GM23248 (cell line): ENCODE data around the gene YES1. TPM values are rescaled to one million over a fixed set of nuclear protein-coding genes. Genes with fewer than 3 reads are reported as not detected.
"Not testable (repeated sequence)": the region's sequence is repeated elsewhere in the genome, so short reads cannot be mapped to it uniquely, and the experiment has no call there.

ENCODE experiments used
- DNase-seq: peaks from one replicate; pipeline ENCODE4 v3.0.0-alpha.2; 2015
- H2AFZ ChIP-seq: fragments of 200-600 bp; sonication (generic); 2 replicates; pipeline ENCODE4 v1.6.1; 2016; ENCODE audit warnings: antibody characterized with exemption
- H3F3A ChIP-seq: fragments of 200-600 bp; sonication (generic); 2 replicates; pipeline ENCODE4 v1.6.1; 2016; ENCODE audit warnings: mild to moderate bottlenecking, antibody characterized with exemption, mixed run types; ENCODE audit not compliant: insufficient read depth
- H3K27ac ChIP-seq: fragments of 200-600 bp; sonication (generic); 2 replicates; pipeline ENCODE4 v1.5.1; 2016; ENCODE audit warnings: mild to moderate bottlenecking
- H3K27me3 ChIP-seq: fragments of 200-600 bp; sonication (generic); replicated peaks from 2 replicates; pipeline ENCODE4 v1.6.1; 2016; ENCODE audit warnings: mild to moderate bottlenecking; ENCODE audit not compliant: insufficient read depth
- H3K36me3 ChIP-seq: fragments of 200-600 bp; sonication (generic); 2 replicates; pipeline ENCODE4 v1.6.1; 2016; ENCODE audit warnings: low read depth, mild to moderate bottlenecking
- H3K4me1 ChIP-seq: fragments of 200-600 bp; sonication (generic); 2 replicates; pipeline ENCODE4 v1.6.1; 2016; ENCODE audit warnings: mild to moderate bottlenecking; ENCODE audit not compliant: insufficient read depth
- H3K4me2 ChIP-seq: fragments of 200-600 bp; sonication (generic); one replicate; pipeline ENCODE4 v1.6.1; 2016; ENCODE audit warnings: mild to moderate bottlenecking; ENCODE audit not compliant: unreplicated experiment
- H3K4me3 ChIP-seq: fragments of 200-600 bp; sonication (generic); 2 replicates; pipeline ENCODE4 v1.5.1; 2016; ENCODE audit warnings: mild to moderate bottlenecking
- H3K79me2 ChIP-seq: fragments of 200-600 bp; sonication (generic); 2 replicates; pipeline ENCODE4 v1.6.1; 2016; ENCODE audit warnings: mild to moderate bottlenecking; ENCODE audit not compliant: insufficient read depth
- H3K9ac ChIP-seq: fragments of 200-600 bp; sonication (generic); 2 replicates; pipeline ENCODE4 v1.6.1; 2016; ENCODE audit warnings: mild to moderate bottlenecking
- H3K9me2 ChIP-seq: fragments of 200-600 bp; sonication (generic); 2 replicates; pipeline ENCODE4 v1.6.1; 2016; ENCODE audit warnings: mixed run types, mild to moderate bottlenecking, moderate library complexity; ENCODE audit not compliant: insufficient read depth
- H3K9me3 ChIP-seq: fragments of 200-600 bp; sonication (generic); one replicate; pipeline ENCODE4 v1.6.1; 2017; ENCODE audit warnings: low read depth
- H4K20me1 ChIP-seq: fragments of 200-600 bp; sonication (generic); 2 replicates; pipeline ENCODE4 v1.6.0; 2016; ENCODE audit not compliant: insufficient read depth
- EZH2 ChIP-seq: fragments of 200-600 bp; sonication (generic); IDR thresholded peaks from 2 replicates; pipeline ENCODE4 v1.6.1; 2018; ENCODE audit warnings: antibody characterized with exemption, mild to moderate bottlenecking; ENCODE audit not compliant: insufficient read depth, poor library complexity, severe bottlenecking
- EZH2phosphoT487 ChIP-seq: fragments of 200-600 bp; sonication (generic); IDR thresholded peaks from 2 replicates; pipeline ENCODE4 v1.6.1; 2018; ENCODE audit warnings: antibody characterized with exemption, moderate library complexity, mild to moderate bottlenecking, low read depth; ENCODE audit not compliant: insufficient read depth
- WGBS, 2 experiments: methylation state at CpG; one replicate each; pipeline ENCODE4 v1.1.6; 2015 to 2017; ENCODE audit warnings: low lambda C conversion rate in 2 of 2, low coverage in 1 of 2; ENCODE audit errors: missing lambda C conversion rate in 2 of 2; 5-methylcytosine and 5-hydroxymethylcytosine counted together
- in situ Hi-C: fragments of 300-500 bp; cut with MboI; formaldehyde crosslinking; loops from 2 replicates; pipeline ENCODE4 v1.15.0; 2020
- polyA plus RNA-seq: library from polyadenylated mRNA; unstranded; fragments of >200 nt; fragmentation: Nextera tagmentation; extraction: Ambion mirVana; gene quantifications from 2 replicates; pipeline ENCODE4 v1.2.1, GENCODE V29; 2016
- total RNA-seq: library from RNA; depleted of rRNA; stranded (reverse); fragments of >200 nt; shearing (Covaris generic); gene quantifications from 2 replicates; pipeline ENCODE4 v1.2.3, GENCODE V29; 2014

The YES1 gene
- total and polyA plus RNA-seq, 2 experiments from 2014 or later, result 23.6 to 89.9 TPM

- H3K27ac ChIP-seq, result no peak overlapping the region
- H3K9me2 ChIP-seq, result no peaks in the 10 kb centered on the region
- no peak for DNase-seq
- H4K20me1 ChIP-seq, result no peaks in the 10 kb centered on the region
- H3K36me3 ChIP-seq, result no peaks in the 10 kb centered on the region
- no peaks in the 10 kb centered on the region for H3K79me2 ChIP-seq
- no peaks in the 10 kb centered on the region for H3K9me3 ChIP-seq
- no peak overlapping the region for H3K9ac ChIP-seq
- H3K4me1 ChIP-seq, result no peaks in the 10 kb centered on the region
- no peak overlapping the region for H3K4me3 ChIP-seq
- TF ChIP-seq EZH2phosphoT487 (no peak), EZH2 (no peak)
- H2AFZ ChIP-seq, result no peak overlapping the region
- no peaks in the 10 kb centered on the region for H3F3A ChIP-seq
- H3K4me2 ChIP-seq, result no peak overlapping the region
- in situ Hi-C loops, result no loop called here
- H3K27me3 ChIP-seq, result no peaks in the 10 kb centered on the region
Observed at GRCh38 chr18:682833-683232, 129.2 kb downstream of the YES1 start.

- H3F3A ChIP-seq, H3K4me1 ChIP-seq, H3K36me3 ChIP-seq, H3K9ac ChIP-seq, H4K20me1 ChIP-seq, H3K4me3 ChIP-seq, H2AFZ ChIP-seq, H3K9me2 ChIP-seq, H3K27me3 ChIP-seq, H3K27ac ChIP-seq, H3K79me2 ChIP-seq, DNase-seq, H3K4me2 ChIP-seq, H3K9me3 ChIP-seq, in situ Hi-C loops: not testable (repeated sequence)
- 97 to 100% methylated on average over 9 of the region's 9 CpGs for WGBS, 2 experiments
Observed at GRCh38 chr18:682416-682815, 129.6 kb downstream of the YES1 start.

GRCh38 chr18:681985-682384, 130.1 kb downstream of the YES1 start:
- H3K9ac ChIP-seq, result no peak overlapping the region
- 97 to 99% methylated on average over 5 of the region's 5 CpGs for WGBS, 2 experiments
- in situ Hi-C loops, result no loop called here

GRCh38 chr18:680392-680791, 131.7 kb downstream of the YES1 start:
- no peak overlapping the region for H3K27ac ChIP-seq
- no peaks in the 10 kb centered on the region for H4K20me1 ChIP-seq
- H3K27me3 ChIP-seq, result no peaks in the 10 kb centered on the region
- 89 to 97% methylated on average over 3 to 4 of the region's 4 CpGs for WGBS, 2 experiments
- H2AFZ ChIP-seq, result no peak overlapping the region
- no peaks in the 10 kb centered on the region for H3F3A ChIP-seq
- DNase-seq, result no peak
- H3K9me2 ChIP-seq, result no peaks in the 10 kb centered on the region
- no peaks in the 10 kb centered on the region for H3K4me1 ChIP-seq
- no peaks in the 10 kb centered on the region for H3K9me3 ChIP-seq
- H3K4me2 ChIP-seq, result no peak overlapping the region
- TF ChIP-seq EZH2 (no peak), EZH2phosphoT487 (no peak)
- no peaks in the 10 kb centered on the region for H3K79me2 ChIP-seq
- no peak overlapping the region for H3K4me3 ChIP-seq
- H3K36me3 ChIP-seq, result no peaks in the 10 kb centered on the region
- in situ Hi-C loops, result no loop called here
- H3K9ac ChIP-seq, result no peak overlapping the region

More at GRCh38 chr18:681985-682384, 130.1 kb downstream of the YES1 start:
- no peaks in the 10 kb centered on the region for H3K9me3 ChIP-seq
- no peak overlapping the region for H2AFZ ChIP-seq
- no peaks in the 10 kb centered on the region for H3K79me2 ChIP-seq
- H3K4me1 ChIP-seq, result no peaks in the 10 kb centered on the region
- H4K20me1 ChIP-seq, result no peaks in the 10 kb centered on the region
- H3K27me3 ChIP-seq, result no peaks in the 10 kb centered on the region
- H3K36me3 ChIP-seq, result no peaks in the 10 kb centered on the region
- no peak overlapping the region for H3K4me3 ChIP-seq
- H3K4me2 ChIP-seq, result no peak overlapping the region
- H3K27ac ChIP-seq, result no peak overlapping the region
- TF ChIP-seq EZH2 (no peak), EZH2phosphoT487 (no peak)
- no peaks in the 10 kb centered on the region for H3K9me2 ChIP-seq
- H3F3A ChIP-seq, result no peaks in the 10 kb centered on the region
- no peak for DNase-seq

DNA sequence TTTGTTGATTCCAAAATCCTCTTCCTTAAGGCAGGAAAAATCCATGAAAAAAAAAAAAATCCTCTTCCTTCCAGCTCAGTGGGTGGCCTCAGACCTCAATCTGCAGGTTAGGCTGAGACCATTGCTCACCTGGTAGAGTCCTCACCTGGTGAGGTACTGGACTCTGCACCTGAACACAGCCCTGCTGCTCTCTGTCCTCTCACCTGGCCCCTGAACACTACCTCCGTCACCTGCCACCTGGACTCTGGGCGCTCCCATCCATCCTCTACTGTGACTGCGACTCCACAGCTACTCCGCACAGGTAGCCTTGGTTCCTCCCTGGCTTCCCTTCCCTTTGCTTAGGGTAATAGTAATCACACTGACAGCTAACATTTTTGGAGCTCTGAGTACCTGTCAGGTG, 132.5 kb downstream of the YES1 start:
- Histone ChIP-seq H3K4me2 (no peak overlapping the region), H3F3A (peaks cover 4% of the 10 kb centered on the region; the same call in 1 of the 2 replicates), H2AFZ (no peak overlapping the region), H3K4me1 (no peaks in the 10 kb centered on the region), H4K20me1 (no peaks in the 10 kb centered on the region), H3K9ac (no peak overlapping the region), H3K79me2 (no peaks in the 10 kb centered on the region), H3K4me3 (no peak overlapping the region), H3K27me3 (no peaks in the 10 kb centered on the region), H3K36me3 (no peaks in the 10 kb centered on the region), H3K9me2 (no peaks in the 10 kb centered on the region), H3K27ac (no peak overlapping the region), H3K9me3 (no peaks in the 10 kb centered on the region)
- in situ Hi-C loops, result no loop called here
- 100% methylated on average over 4 of the region's 4 CpGs for WGBS, 2 experiments
- DNase-seq, result no peak
- no peak for TF ChIP-seq EZH2phosphoT487
- TF ChIP-seq EZH2, result no peak
